ENCODE data around the gene ERP44.

DNA sequence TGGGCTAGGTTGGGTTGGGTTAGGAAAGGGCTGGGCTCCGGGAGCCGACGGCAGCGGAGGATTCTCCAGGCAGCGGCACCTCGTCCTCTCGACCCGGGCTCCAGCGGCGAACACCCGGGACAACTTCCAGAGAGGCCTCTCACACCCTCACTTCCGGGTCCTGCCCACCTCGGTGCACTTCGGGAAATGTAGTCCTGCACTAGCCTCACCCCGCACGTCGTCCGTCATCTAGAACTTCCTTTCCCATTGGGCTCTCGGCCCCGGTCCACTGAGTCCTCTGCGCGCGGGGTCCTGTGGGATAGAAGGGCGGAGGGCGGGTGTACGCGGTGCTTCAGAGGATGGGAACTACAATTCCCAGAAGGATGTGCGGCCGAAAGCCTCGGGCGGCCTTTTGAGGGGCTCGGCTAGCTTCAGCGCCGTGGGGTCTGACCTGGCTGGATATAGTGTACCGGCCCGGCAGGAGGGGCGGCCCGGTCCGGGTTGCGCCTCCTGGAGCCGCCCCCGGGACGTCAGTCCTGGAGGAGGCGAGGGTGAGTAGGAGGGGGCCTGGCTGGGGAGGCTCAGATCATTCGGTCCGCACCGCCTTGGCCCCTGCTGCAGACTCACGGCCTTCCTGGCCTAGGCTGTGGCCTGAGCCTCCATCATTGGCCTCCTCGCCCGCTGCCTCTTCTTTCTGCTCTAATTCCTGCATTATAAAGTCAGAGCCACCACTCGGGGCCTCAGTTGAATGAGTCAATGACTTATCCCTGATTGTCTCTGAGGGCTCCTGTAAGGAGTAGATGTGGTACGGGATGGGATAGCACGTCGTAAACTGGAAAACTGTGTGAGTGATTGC, at the start of gene ERP44, which contains the start of gene INVS:
- no peak for TF ChIP-seq EZH2phosphoT487 (IDR thresholded peaks at IDR 0.05; ENCODE audit: insufficient read depth, low read depth)
- TF ChIP-seq EZH2 (IDR thresholded peaks at IDR 0.05; ENCODE audit: insufficient read depth, poor library complexity, severe bottlenecking) = no peak

Data from GM23248 (cell line).